Naive B cell (primary cell): ENCODE results near the gene DNTTIP2. TPM values are rescaled to one million over a fixed set of nuclear protein-coding genes. Genes with fewer than 3 reads are reported as not detected.
A peak's percentile ranks its signal among the peaks of the same experiment; 100 is the strongest.

Experiments used
- ATAC-seq, 2 donors: fragments of 150-1000 bp; cut with Tn5 transposase; 2 replicates each; pipeline ENCODE4 v1.10.0; 2021; ENCODE audit warnings: low read depth in 2 of 2, mild to moderate bottlenecking in 2 of 2, moderate library complexity in 2 of 2
- DNase-seq: peaks from one replicate; pipeline ENCODE4 v3.0.0; 2022
- H3K27ac Mint-ChIP-seq, 6 donors: one replicate each; pipeline ENCODE4 v1.8.0; 2020 to 2022; ENCODE audit warnings: mild to moderate bottlenecking in 6 of 6, mixed read lengths in 6 of 6, moderate library complexity in 5 of 6, inconsistent platforms in 2 of 6
- H3K27me3 Mint-ChIP-seq, 3 donors: one replicate each; pipeline ENCODE4 v1.8.0; 2021 to 2022; ENCODE audit warnings: mixed read lengths in 3 of 3, mild to moderate bottlenecking in 1 of 3
- H3K36me3 Mint-ChIP-seq, 2 donors: one replicate each; pipeline ENCODE4 v1.8.0; 2020 to 2022; ENCODE audit warnings: mixed read lengths in 2 of 2, inconsistent platforms in 1 of 2, mild to moderate bottlenecking in 1 of 2
- H3K4me1 Mint-ChIP-seq, 3 donors: one replicate each; pipeline ENCODE4 v1.8.0; 2020 to 2022; ENCODE audit warnings: mixed read lengths in 3 of 3, inconsistent platforms in 1 of 3, mild to moderate bottlenecking in 1 of 3, moderate library complexity in 1 of 3
- H3K4me3 Mint-ChIP-seq, 8 donors: one replicate each; pipeline ENCODE4 v1.8.0; 2020 to 2022; ENCODE audit warnings: mild to moderate bottlenecking in 8 of 8, mixed read lengths in 8 of 8, moderate library complexity in 8 of 8, inconsistent platforms in 2 of 8
- H3K9me3 Mint-ChIP-seq, 7 donors: one replicate each; pipeline ENCODE4 v1.8.0; 2020 to 2022; ENCODE audit warnings: mixed read lengths in 7 of 7, mild to moderate bottlenecking in 5 of 7, inconsistent platforms in 2 of 7, moderate library complexity in 1 of 7
- polyA plus RNA-seq, 6 donors: library from polyadenylated mRNA; unstranded; fragments of 300-500 nt; fragmentation: Illumina TruSeq; gene quantifications; one replicate each; pipeline ENCODE4 v1.2.3, GENCODE V29; 2021; ENCODE audit warnings: low read depth in 6 of 6

The DNTTIP2 gene
- polyA plus RNA-seq, 6 donors from 2014 or later, result 71.1 to 87.9 (median 83.6) TPM

DNA sequence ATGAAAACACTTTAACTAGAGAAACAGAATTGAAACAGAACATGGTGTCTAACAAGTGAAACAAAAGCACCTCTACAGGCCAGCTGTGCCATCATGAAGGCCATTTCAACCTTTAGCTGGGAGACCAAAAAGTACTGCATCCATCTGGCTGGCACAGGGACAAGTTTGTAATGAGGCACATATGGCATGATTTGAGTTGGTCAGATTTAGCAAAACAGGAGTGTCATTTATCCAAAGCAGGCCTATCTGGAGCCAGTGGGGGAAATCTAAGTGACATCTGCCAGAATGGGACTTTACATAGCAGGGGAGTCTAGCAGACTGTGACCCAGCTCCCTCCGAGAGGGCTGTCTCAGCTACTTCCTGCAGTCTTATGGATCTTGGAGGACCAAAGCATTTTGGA lies 51.9 kb downstream of the DNTTIP2 start:
- no peak for ATAC-seq
- peak overlapping the region in 1 of 6 donors; percentile 44 for H3K27ac Mint-ChIP-seq
- H3K4me3 Mint-ChIP-seq, result no peak overlapping the region
- no peaks in the 10 kb centered on the region for H3K27me3 Mint-ChIP-seq
- no peaks in the 10 kb centered on the region for H3K4me1 Mint-ChIP-seq
- DNase-seq, result no peak
- peaks cover 0 to 15% of the 10 kb centered on the region in 2 donors for H3K36me3 Mint-ChIP-seq
- peaks cover 0 to 7% (median 3%) of the 10 kb centered on the region in 7 donors for H3K9me3 Mint-ChIP-seq

DNA sequence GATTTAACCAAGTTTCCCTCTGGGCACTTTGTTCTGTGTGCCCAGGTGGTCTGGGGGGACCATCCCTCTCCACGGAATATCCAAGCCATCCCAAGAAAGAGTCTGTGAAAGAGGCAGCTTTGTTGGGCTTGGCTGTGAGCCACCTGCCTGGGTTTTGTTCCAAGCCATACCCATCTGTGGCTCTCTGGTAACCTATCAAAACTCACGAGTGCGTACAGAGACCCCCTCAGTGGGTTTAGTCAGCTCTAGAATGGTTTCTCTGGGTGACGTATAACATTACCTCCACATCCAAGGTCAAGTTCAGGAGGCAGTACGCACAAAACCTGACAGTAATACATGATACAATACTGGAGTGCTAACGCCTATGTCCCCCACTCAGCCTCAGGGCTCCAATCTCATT lies 54.2 kb downstream of the DNTTIP2 start:
- H3K9me3 Mint-ChIP-seq, result no peaks in the 10 kb centered on the region

DNA sequence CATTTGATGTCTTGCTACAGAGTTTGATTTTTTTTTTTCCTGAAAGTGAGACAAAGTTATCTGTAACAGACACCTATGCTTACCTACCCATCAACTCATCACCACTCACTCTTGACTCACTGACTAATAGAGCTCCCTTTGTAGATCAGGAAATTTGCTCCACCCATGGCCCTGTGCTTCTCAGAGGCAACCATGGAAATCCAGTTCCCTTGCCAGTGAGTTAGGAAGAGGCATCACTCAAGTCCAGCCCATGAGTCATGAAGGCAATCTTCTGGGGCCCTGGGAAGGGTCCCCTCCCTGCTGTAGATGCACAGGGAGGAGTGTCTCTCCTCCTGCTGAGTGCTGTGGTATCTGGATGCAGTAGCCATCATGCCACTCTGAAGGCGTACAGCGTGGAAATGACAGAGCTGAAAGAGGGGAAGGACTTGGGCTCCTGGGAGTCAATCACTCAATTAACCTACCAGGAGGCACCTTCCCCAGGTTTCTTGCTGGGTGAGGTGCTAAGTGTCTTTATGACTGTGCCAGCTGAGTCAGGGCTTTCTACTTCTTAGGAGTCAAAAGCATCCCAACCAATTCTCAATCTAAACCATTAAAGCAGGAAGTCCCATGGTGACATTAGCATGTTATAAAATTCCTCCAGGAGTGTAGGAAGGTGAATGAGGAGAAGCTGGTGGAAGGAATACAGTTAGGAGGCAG lies 56.1 kb downstream of the DNTTIP2 start:
- Mint-ChIP-seq H3K27ac (no peak overlapping the region), H3K4me1 (peaks cover 7 to 8% (median 7%) of the 10 kb centered on the region in 3 donors), H3K36me3 (no peaks in the 10 kb centered on the region), H3K9me3 (no peaks in the 10 kb centered on the region), H3K27me3 (no peaks in the 10 kb centered on the region), H3K4me3 (no peak overlapping the region)
- ATAC-seq (no peak), DNase-seq (no peak)

More for the DNA sequence above, 54.2 kb downstream of the DNTTIP2 start:
- Mint-ChIP-seq H3K27ac (peak overlapping the region in 1 of 6 donors; percentile 32), H3K27me3 (no peaks in the 10 kb centered on the region), H3K4me1 (no peaks in the 10 kb centered on the region), H3K4me3 (no peak overlapping the region), H3K36me3 (no peaks in the 10 kb centered on the region)
- ATAC-seq, result no peak
- no peak for DNase-seq

DNA sequence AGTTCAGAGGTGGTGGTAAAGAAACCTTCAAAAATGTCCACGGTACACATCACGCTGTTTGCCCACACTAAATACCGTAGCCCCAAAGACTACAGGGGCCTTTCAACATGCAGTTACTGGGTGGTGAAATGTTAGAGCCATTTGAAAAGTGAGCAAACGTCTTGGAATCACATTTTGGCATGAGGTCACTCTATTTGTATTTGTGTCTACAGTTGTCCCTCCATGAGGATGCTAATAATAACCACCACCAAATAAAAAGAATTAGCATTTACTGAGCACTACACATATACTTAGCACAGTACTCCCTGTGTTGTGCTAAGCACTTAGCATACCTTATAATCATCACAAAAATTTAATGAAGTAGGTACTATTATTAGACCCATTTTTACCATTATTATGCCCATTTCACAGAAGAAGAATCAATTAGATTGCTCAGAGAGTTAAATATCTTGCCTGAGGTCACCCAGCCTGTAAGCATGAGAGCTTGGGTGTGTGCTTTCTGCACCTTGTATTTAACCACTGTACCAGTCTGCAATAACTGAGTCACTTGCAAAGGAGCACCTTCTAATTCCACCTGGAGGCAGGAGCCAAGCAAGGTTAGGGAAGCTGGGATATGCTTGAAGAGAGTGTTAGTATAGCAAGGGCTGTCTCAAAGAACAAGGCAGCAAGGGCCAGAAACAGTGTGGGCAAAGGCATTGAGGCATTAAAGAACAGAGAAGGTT lies 57.4 kb downstream of the DNTTIP2 start:
- DNase-seq (no peak), ATAC-seq (no peak)
- Mint-ChIP-seq H3K9me3 (no peaks in the 10 kb centered on the region), H3K4me3 (no peak overlapping the region), H3K4me1 (peaks cover 19 to 21% (median 20%) of the 10 kb centered on the region in 3 donors), H3K36me3 (no peaks in the 10 kb centered on the region), H3K27ac (peak overlapping the region in 2 of 6 donors; percentile 31 to 69), H3K27me3 (no peaks in the 10 kb centered on the region)

DNA sequence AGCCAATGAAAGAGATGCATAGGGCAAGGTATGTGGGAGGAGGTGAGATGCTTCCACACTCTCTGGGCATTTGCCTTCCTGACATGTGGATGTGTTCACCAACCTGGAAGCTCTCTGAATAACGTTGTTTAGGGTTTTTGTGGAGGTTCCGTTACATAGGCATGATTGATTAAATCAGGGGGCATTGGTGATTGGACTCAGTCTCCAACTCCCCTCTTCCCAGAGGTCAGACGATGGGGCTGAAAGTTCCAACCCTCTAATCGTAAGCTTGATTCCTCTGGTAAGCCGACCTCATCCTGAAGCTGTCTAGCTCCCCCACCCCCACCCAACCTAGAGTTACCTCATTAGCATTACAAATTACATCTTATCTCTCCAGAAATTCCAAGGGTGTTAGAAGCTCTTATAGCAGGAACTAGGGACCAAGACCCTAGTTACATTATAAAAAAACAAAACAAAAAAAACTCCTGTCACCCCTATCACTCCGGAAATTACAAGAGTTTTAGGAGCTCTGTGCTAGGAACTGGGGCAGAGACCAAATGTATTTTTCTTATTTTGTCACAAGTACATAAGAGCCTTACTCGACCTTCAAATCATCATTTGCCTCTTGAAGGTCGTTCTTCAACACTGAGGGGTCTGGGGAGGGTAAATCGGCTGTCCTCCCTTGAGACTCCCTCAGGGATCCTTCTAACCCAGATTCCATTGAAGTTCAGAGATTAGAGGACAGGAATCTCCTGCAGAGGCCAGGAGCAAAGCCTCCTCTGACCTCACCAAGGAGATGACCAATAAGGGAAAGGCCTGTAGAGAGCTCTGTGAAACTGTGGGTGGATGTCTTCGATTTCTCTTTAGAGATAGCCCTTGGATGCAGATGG lies 58.2 kb downstream of the DNTTIP2 start:
- Mint-ChIP-seq H3K36me3 (no peaks in the 10 kb centered on the region), H3K27ac (peak overlapping the region in 2 of 6 donors; percentile 30 to 45)
- no peak for ATAC-seq

DNA sequence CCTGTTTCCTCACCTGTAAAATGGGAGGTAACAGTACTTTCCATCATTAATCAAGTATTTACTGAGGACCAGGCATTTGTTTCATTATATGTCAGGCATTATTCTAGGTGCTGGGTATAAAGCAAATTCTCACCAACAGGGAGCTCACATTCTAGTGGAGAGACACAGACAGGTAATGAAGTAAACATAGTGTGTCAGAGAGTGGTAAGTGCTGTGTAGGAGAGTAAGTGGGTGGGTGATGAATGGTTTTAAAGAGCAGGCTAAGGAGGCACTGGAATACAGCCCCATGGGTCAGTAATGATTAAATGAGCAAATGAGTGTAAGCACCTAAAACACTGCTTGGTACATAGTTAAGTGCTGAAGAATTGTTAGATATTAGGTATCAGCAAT lies 60.4 kb downstream of the DNTTIP2 start:
- Mint-ChIP-seq H3K27ac (peak overlapping the region in 2 of 6 donors; percentile 34 to 53), H3K4me1 (peaks cover 20 to 22% (median 20%) of the 10 kb centered on the region in 3 donors)

More for the DNA sequence above, 58.2 kb downstream of the DNTTIP2 start:
- Mint-ChIP-seq H3K27me3 (no peaks in the 10 kb centered on the region), H3K9me3 (no peaks in the 10 kb centered on the region), H3K4me3 (no peak overlapping the region), H3K4me1 (peaks cover 20 to 22% (median 20%) of the 10 kb centered on the region in 3 donors)
- DNase-seq, result no peak

DNA sequence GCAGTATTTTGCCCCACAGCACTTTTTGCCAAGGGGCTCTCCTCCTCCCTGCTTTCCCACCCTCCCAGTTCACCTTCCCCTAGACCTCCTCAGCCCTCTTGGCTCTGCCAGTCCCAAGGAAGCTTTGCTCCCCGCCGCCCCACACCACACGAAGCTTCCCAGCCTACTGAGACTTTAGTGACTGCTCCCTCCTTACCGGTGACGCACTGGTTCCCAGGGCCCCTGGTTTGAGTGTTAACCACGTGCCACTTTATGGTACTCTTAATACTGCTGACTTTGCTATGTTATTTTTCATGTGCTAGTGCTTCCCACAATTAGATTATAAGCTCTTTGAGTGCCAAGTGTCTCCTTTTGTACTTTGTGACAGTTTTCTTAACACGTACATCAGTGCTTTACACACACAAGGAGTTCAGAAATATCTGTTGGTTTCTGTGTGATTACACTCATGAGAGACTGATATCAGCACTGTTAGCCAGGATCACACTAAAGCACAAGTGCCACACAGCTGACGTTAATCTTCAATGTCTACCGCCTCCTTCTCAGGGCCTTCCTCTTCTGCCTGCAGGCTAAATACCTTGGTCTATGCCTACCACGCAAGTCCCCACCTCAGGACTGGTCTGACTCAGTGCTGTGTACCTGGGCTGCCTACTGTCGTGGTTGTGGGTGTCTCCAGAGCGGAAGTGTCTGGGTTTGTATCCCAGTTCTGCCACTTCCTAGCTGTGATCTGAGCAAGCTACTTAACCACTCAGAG lies 61.0 kb downstream of the DNTTIP2 start:
- Mint-ChIP-seq H3K9me3 (no peaks in the 10 kb centered on the region), H3K4me1 (peaks cover 20 to 22% (median 20%) of the 10 kb centered on the region in 3 donors), H3K4me3 (no peak overlapping the region), H3K27ac (peak overlapping the region in 5 of 6 donors; percentile 19 to 79 (median 40)), H3K27me3 (no peaks in the 10 kb centered on the region), H3K36me3 (no peaks in the 10 kb centered on the region)
- ATAC-seq (peak; percentile 42 to 67), DNase-seq (no peak)

More for the DNA sequence above, 60.4 kb downstream of the DNTTIP2 start:
- DNase-seq (no peak), ATAC-seq (no peak)
- no peaks in the 10 kb centered on the region for H3K27me3 Mint-ChIP-seq
- H3K36me3 Mint-ChIP-seq, result no peaks in the 10 kb centered on the region
- H3K4me3 Mint-ChIP-seq, result no peak overlapping the region
- H3K9me3 Mint-ChIP-seq, result no peaks in the 10 kb centered on the region

DNA sequence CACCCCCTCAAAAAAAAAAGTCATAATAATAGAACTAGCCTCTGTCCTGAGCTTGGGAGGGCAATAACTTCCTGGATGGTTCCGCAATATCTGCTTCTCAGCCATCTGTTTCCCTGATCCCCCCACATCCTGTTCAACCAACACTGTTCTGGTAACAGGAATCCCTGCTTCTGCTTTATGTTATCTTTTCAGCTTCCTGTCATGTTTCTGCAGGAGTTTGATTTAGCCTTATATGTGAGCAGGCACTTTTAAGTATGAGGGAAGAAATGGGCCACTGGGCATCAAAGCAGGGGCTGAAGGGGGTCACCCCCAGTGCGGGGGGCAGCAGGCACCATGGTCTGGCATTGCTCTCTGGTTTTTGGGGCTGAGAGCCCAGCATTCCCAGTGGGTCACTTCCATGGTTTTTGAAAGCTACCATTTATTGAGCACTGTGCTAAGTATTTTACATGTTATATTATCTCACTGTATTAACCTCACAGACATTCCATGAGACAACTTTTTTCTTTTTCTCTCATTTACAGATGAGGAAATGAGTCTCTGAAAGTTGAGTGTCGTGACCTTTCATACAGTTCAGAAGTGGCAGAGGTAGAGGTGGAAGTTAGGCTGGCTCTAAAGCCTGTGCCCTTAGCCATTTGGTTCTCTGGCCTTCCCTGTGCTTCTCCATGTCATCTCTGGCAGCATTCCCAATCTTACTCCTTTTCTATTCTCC lies 61.9 kb downstream of the DNTTIP2 start:
- H3K27ac Mint-ChIP-seq, result peak overlapping the region in 2 of 6 donors; percentile 71 to 75
- no peaks in the 10 kb centered on the region for H3K9me3 Mint-ChIP-seq
- DNase-seq, result peak; percentile 33
- H3K4me1 Mint-ChIP-seq, result peaks cover 20 to 22% (median 20%) of the 10 kb centered on the region in 3 donors
- no peaks in the 10 kb centered on the region for H3K27me3 Mint-ChIP-seq
- no peaks in the 10 kb centered on the region for H3K36me3 Mint-ChIP-seq
- peak overlapping the region in 4 of 8 donors; percentile 16 to 80 (median 34) for H3K4me3 Mint-ChIP-seq
- ATAC-seq, result peak; percentile 58 to 77

Other genes with a start within 250 kb of the DNTTIP2 start
- 1 to 10 TPM in 4 of 6 donors, under 1 TPM in 1, not detected in 1; 0.73 to 3.2 (median 1.7) TPM for gene BCAR3, start 197.4 kb downstream of the DNTTIP2 start, polyA plus RNA-seq
- gene GCLM, start 30.2 kb upstream of the DNTTIP2 start, polyA plus RNA-seq, result 10 to 100 TPM in 2 of 6 donors, 1 to 10 TPM in 4; 5.9 to 13.6 (median 9.7) TPM
- not detected for gene ABCA4, start 241.9 kb upstream of the DNTTIP2 start, polyA plus RNA-seq